H9 (cell line): Measurements from ENCODE around the gene DYRK2. TPM values are rescaled to one million over a fixed set of nuclear protein-coding genes. Genes with fewer than 3 reads are reported as not detected.

Source experiments
- DNase-seq: peaks from one replicate; pipeline ENCODE4 v3.0.0-alpha.2; 2017
- H2AFZ ChIP-seq: one replicate; pipeline ENCODE4 v1.6.1; 2013; ENCODE audit warnings: mild to moderate bottlenecking, low read length, control low read depth, moderate library complexity
- H2AK5ac ChIP-seq: 2 replicates; pipeline ENCODE4 v1.6.1; 2013; ENCODE audit warnings: low read length, control low read depth, mixed read lengths; ENCODE audit not compliant: insufficient read length
- H2BK120ac ChIP-seq: one replicate; pipeline ENCODE4 v1.6.1; 2013; ENCODE audit warnings: low read depth, mild to moderate bottlenecking, low read length, control low read depth, inconsistent platforms; ENCODE audit not compliant: poor library complexity, severe bottlenecking
- H2BK12ac ChIP-seq: 2 replicates; pipeline ENCODE4 v1.6.1; 2013; ENCODE audit warnings: low read length, control low read depth, mixed read lengths, low read depth; ENCODE audit not compliant: insufficient read length
- H2BK15ac ChIP-seq: 2 replicates; pipeline ENCODE4 v1.6.1; 2013; ENCODE audit warnings: low read depth, low read length, control low read depth
- H2BK20ac ChIP-seq: one replicate; pipeline ENCODE4 v1.6.1; 2013; ENCODE audit warnings: low read depth, mild to moderate bottlenecking, low read length, control low read depth, inconsistent platforms; ENCODE audit not compliant: poor library complexity, severe bottlenecking
- H2BK5ac ChIP-seq: 2 replicates; pipeline ENCODE4 v1.6.1; 2013; ENCODE audit warnings: low read length, control low read depth, mixed read lengths; ENCODE audit not compliant: insufficient read length
- H3K14ac ChIP-seq: 2 replicates; pipeline ENCODE4 v1.6.1; 2013; ENCODE audit warnings: low read length, control low read depth; ENCODE audit not compliant: insufficient read depth
- H3K18ac ChIP-seq: 2 replicates; pipeline ENCODE4 v1.6.1; 2013; ENCODE audit warnings: low read depth, mild to moderate bottlenecking, mixed read lengths, low read length, control low read depth; ENCODE audit not compliant: insufficient read length
- H3K23ac ChIP-seq: 2 replicates; pipeline ENCODE4 v1.6.1; 2013; ENCODE audit warnings: low read length, control low read depth, mixed read lengths, low read depth; ENCODE audit not compliant: insufficient read length
- H3K23me2 ChIP-seq: 2 replicates; pipeline ENCODE4 v1.6.1; 2013; ENCODE audit warnings: low read depth, mild to moderate bottlenecking, mixed read lengths, low read length, control low read depth; ENCODE audit not compliant: insufficient read length, poor library complexity, severe bottlenecking
- H3K27ac ChIP-seq: 2 replicates; pipeline ENCODE4 v1.5.1; 2013; ENCODE audit warnings: low read length, control low read depth, mixed read lengths, low read depth; ENCODE audit not compliant: insufficient read length
- H3K27me3 ChIP-seq: 2 replicates; pipeline ENCODE4 v1.6.1; 2013; ENCODE audit warnings: low read length, control low read depth, inconsistent platforms; ENCODE audit not compliant: insufficient read depth
- H3K4ac ChIP-seq: 2 replicates; pipeline ENCODE4 v1.6.1; 2013; ENCODE audit warnings: low read depth, mild to moderate bottlenecking, control low read depth, inconsistent platforms, low read length, moderate library complexity
- H3K4me1 ChIP-seq: 2 replicates; pipeline ENCODE4 v1.6.1; 2013; ENCODE audit warnings: low read length, control low read depth, inconsistent platforms; ENCODE audit not compliant: insufficient read depth
- H3K4me2 ChIP-seq: 2 replicates; pipeline ENCODE4 v1.6.1; 2013; ENCODE audit warnings: low read length, control low read depth, mixed read lengths; ENCODE audit not compliant: insufficient read length, insufficient read depth
- H3K56ac ChIP-seq: 2 replicates; pipeline ENCODE4 v1.6.1; 2013; ENCODE audit warnings: low read depth, mild to moderate bottlenecking, mixed read lengths, low read length, control low read depth; ENCODE audit not compliant: insufficient read length
- H3K79me1 ChIP-seq: 2 replicates; pipeline ENCODE4 v1.6.1; 2013; ENCODE audit warnings: low read depth, mild to moderate bottlenecking, moderate library complexity, low read length, control low read depth, inconsistent platforms; ENCODE audit not compliant: insufficient read depth, poor library complexity, severe bottlenecking
- H3K79me2 ChIP-seq: 2 replicates; pipeline ENCODE4 v1.6.1; 2013; ENCODE audit warnings: low read length, control low read depth, inconsistent platforms; ENCODE audit not compliant: insufficient read depth
- H3K9ac ChIP-seq: 2 replicates; pipeline ENCODE4 v1.6.1; 2013; ENCODE audit warnings: low read length, control low read depth, mixed read lengths; ENCODE audit not compliant: insufficient read length; ENCODE audit errors: extremely low read depth
- H3K9me3 ChIP-seq: one replicate; pipeline ENCODE4 v1.6.1; 2013; ENCODE audit warnings: low read depth, low read length, inconsistent platforms; ENCODE audit not compliant: control insufficient read depth
- H3T11ph ChIP-seq: one replicate; pipeline ENCODE4 v1.6.1; 2013; ENCODE audit warnings: mild to moderate bottlenecking, low read length, control low read depth, inconsistent platforms
- H4K20me1 ChIP-seq: one replicate; pipeline ENCODE4 v1.6.1; 2013; ENCODE audit not compliant: control insufficient read depth, insufficient read length, insufficient read depth
- H4K5ac ChIP-seq: 2 replicates; pipeline ENCODE4 v1.6.1; 2013; ENCODE audit warnings: low read depth, mild to moderate bottlenecking, mixed read lengths, low read length, control low read depth; ENCODE audit not compliant: insufficient read length
- H4K8ac ChIP-seq: replicated peaks from 2 replicates; pipeline ENCODE4 v1.6.1; 2013; ENCODE audit warnings: low read length, control low read depth, mixed read lengths, low read depth; ENCODE audit not compliant: insufficient read length
- H4K91ac ChIP-seq: 2 replicates; pipeline ENCODE4 v1.6.1; 2013; ENCODE audit warnings: low read depth, mild to moderate bottlenecking, moderate library complexity, mixed read lengths, low read length, control low read depth; ENCODE audit not compliant: insufficient read length
- H3K27ac Mint-ChIP-seq, 3 experiments: 2 replicates in 2 of 3; 3 replicates in 1 of 3; pipeline ENCODE4 v1.8.0; 2020 to 2021; ENCODE audit warnings: mixed read lengths in 3 of 3, mild to moderate bottlenecking in 1 of 3, moderate library complexity in 1 of 3
- H3K27me3 Mint-ChIP-seq: 2 replicates; pipeline ENCODE4 v1.8.0; 2021; ENCODE audit warnings: low read depth, mild to moderate bottlenecking, moderate library complexity, mixed read lengths
- H3K36me3 Mint-ChIP-seq, 3 experiments: 2 replicates in 2 of 3; 3 replicates in 1 of 3; pipeline ENCODE4 v1.8.0; 2020 to 2021; ENCODE audit warnings: low read depth in 3 of 3, mixed read lengths in 3 of 3; ENCODE audit not compliant: insufficient read depth in 1 of 3
- H3K4me1 Mint-ChIP-seq, 2 experiments: 2 replicates each; pipeline ENCODE4 v1.8.0; 2020; ENCODE audit warnings: mixed read lengths in 2 of 2
- H3K4me3 Mint-ChIP-seq, 2 experiments: 2 replicates in 1 of 2; 3 replicates in 1 of 2; pipeline ENCODE4 v1.8.0; 2020 to 2021; ENCODE audit warnings: mild to moderate bottlenecking in 2 of 2, mixed read lengths in 2 of 2, moderate library complexity in 1 of 2
- H3K9me3 Mint-ChIP-seq, 2 experiments: 2 replicates in 1 of 2; 3 replicates in 1 of 2; pipeline ENCODE4 v1.8.0; 2020; ENCODE audit warnings: mild to moderate bottlenecking in 2 of 2, mixed read lengths in 2 of 2, moderate library complexity in 1 of 2
- WGBS: extraction: QIAGEN DNeasy Blood & Tissue Kit; methylation state at CpG from one replicate; pipeline ENCODE4 v1.1.7; 2013; ENCODE audit warnings: missing lambda C conversion rate, low lambda C conversion rate, mixed read lengths; ENCODE audit not compliant: insufficient read length; ENCODE audit errors: extremely low coverage; 5-methylcytosine and 5-hydroxymethylcytosine counted together
- total RNA-seq: library from RNA; stranded (reverse); gene quantifications from 2 replicates; pipeline ENCODE4 v1.2.1, GENCODE V29; 2021
- TF ChIP-seq, protein P1 (sequence below): fragments of 200-600 bp; sonication (generic); conservative IDR thresholded peaks from 3 replicates; pipeline ENCODE4 v1.8.0; 2021; ENCODE audit warnings: antibody characterized with exemption, mild to moderate bottlenecking

DYRK2 gene
- total RNA-seq, 1 experiment from 2014 or later: 40.6 TPM

DNA sequence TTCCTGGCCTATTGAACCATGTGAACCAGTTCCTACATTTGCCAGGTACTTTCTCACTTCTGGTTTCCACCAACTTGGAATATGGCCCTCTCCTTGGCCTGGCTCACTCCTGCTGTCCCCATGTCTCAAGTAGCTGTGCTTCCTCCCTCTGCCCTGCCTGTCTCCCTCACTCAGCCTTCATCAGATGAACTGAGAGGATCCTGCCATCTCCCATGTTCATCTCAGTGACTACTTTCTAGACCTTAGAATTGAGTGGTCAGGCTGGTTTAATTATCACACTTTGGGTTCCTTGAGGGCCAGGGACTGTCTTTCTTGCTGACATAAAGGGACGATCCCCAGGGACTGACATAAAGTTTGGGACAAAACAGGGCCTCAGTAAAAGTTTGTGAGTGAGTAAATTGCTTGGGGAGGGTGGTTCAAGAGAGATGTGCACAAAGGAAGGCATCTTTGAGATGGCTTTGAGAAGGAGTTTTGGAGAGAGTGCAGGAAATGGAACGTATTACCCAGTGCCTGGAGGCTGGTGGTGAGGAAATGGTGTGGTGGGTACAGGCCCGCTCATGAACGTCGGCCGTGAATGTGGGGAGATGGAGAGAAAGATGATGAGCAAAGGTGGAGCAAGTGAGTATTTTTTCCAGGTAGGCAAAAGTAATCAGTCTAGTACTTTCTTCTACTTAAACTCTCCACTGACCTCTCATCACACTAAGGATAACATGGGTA lies 20.8 kb downstream of the DYRK2 start:
- Histone ChIP-seq H2BK120ac (no peak overlapping the region), H2BK20ac (no peak overlapping the region), H3K9me3 (no peaks in the 10 kb centered on the region), H3K79me2 (0 out of 2 replicates have a peak, but pooled peaks cover 2% of the 10 kb centered on the region), H3K56ac (no peak overlapping the region), H4K91ac (no peak overlapping the region), H3K23ac (no peak overlapping the region), H3K27ac (no peak overlapping the region), H4K5ac (no peak overlapping the region), H2AFZ (no peak overlapping the region), H3K4ac (no peak overlapping the region), H2BK12ac (no peak overlapping the region), H3K4me1 (no peaks in the 10 kb centered on the region; the same call in 1 of the 2 replicates), H2BK15ac (no peak overlapping the region), H3K14ac (no peak overlapping the region), H2BK5ac (no peak overlapping the region), H4K20me1 (no peaks in the 10 kb centered on the region), H3T11ph (no peak overlapping the region), H3K27me3 (no peaks in the 10 kb centered on the region), H3K79me1 (no peaks in the 10 kb centered on the region), H3K9ac (no peak overlapping the region), H2AK5ac (no peak overlapping the region), H4K8ac (no peak overlapping the region), H3K23me2 (no peaks in the 10 kb centered on the region), H3K18ac (no peak overlapping the region), H3K4me2 (no peak overlapping the region)
- Mint-ChIP-seq H3K4me1 (peaks cover 6% of the 10 kb centered on the region in 2 experiments), H3K9me3 (peaks cover 24 to 27% of the 10 kb centered on the region in 2 experiments), H3K27ac (no peak overlapping the region), H3K4me3 (no peak overlapping the region), H3K36me3 (peaks cover 27 to 36% (median 28%) of the 10 kb centered on the region in 3 experiments), H3K27me3 (no peaks in the 10 kb centered on the region)
- WGBS: no CpG with 5 or more reads among the region's 6 CpGs
- TF ChIP-seq, protein P1, sequence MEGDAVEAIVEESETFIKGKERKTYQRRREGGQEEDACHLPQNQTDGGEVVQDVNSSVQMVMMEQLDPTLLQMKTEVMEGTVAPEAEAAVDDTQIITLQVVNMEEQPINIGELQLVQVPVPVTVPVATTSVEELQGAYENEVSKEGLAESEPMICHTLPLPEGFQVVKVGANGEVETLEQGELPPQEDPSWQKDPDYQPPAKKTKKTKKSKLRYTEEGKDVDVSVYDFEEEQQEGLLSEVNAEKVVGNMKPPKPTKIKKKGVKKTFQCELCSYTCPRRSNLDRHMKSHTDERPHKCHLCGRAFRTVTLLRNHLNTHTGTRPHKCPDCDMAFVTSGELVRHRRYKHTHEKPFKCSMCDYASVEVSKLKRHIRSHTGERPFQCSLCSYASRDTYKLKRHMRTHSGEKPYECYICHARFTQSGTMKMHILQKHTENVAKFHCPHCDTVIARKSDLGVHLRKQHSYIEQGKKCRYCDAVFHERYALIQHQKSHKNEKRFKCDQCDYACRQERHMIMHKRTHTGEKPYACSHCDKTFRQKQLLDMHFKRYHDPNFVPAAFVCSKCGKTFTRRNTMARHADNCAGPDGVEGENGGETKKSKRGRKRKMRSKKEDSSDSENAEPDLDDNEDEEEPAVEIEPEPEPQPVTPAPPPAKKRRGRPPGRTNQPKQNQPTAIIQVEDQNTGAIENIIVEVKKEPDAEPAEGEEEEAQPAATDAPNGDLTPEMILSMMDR: no peak
- DNase-seq: no peak
